CD4-positive, alpha-beta T cell treated with Interleukin-1 beta for 1 hour (primary cell): ENCODE measurements around the gene C12orf56.

Experiments
- DNase-seq, 2 donors: peaks; one replicate each; pipeline ENCODE4 v3.0.0-alpha.2; 2020 to 2022

The C12orf56 gene, protein sequence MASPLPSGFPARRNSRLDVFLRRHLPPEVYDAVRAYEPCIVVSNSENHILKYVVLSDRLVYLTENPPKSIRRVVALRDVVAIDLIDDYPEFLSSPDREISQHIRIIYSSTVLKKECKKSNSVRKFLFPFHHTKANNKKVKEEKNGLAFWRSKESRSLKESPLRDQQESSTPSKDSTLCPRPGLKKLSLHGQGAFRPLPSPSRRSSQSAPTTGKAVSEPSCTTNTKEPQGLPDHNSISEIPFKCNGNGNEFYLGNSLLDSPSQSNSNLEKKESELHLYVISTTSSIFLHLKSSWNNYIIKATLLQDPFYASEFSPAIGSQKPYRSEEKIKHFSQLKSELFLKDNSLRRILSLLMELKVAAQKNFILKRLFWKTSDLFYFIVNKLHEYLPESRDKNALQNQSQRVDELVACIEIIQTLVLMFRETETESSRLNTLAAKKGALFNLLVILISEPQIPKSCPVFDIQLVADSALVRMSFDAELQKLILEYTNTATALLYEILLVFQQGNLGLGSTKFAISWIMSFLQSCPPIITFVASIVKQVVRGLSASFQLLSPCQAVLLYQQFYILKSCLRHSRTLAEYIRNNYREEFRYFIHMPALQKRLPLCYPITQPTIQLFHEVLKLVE

DNA sequence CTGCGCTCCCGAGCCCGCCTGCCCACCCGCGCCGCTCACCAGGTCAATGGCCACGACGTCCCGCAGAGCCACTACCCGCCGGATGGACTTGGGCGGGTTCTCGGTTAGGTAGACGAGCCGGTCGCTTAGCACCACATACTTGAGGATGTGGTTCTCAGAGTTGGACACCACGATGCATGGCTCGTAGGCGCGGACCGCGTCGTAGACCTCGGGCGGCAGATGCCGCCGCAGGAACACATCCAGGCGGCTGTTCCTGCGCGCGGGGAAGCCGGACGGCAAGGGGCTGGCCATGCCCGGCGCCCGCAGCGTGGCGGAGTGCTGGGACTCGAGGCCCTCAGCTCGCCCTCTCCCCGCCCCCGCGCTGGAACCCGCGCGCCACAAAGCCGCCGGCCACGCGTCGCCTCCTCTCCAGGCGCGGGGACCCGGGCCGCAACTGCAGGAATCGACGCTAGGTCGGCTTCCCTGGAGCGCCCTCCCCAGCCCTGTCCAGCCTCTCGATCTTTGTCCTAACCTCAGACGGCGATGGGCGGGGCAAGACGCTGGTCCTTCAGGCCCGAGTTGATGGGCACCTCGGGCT lies at the start of gene C12orf56:
Gene C12orf56 (minus strand): TSS at position 484 of the 577 bp plus-strand sequence. CDS start 193 bp downstream, at position 291.
- DNase-seq: no peak

DNA sequence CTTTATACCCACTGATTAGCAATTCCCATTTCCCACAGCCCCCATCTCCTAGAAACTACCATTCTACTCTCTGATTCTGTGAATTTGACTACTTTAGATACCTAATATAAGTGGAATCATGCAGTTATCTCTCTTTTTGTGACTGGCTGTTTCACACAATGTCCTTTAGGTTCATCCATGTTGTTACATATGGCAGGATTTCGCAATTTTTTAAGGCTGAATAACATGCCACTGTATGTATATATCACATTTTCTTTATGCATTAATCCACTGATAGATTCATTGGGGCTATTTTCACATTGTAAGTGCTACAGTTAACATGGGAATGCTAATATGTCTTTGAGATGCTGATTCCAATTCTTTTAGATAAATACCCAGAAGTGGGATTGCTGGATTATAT lies 49.5 kb upstream of the C12orf56 start:
- DNase-seq: no peak

DNA sequence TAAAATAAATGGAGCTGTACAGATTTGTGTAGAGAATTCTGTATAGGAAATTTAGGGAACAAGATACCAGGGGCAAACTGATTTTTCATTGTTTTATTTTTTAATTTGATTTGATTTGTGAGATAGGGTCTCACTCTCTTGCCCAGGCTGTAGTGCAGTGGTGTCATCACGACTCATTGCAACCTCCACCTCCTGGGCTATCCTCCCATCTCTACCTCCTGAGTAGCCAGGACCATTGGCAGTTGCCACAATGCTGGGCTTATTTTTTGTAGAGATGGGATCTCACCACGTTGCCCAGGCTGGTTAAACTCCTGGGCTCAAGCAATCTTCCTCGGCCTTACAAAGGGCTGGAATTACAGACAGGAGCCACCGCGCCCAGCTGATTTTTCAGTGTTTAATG lies 43.4 kb upstream of the C12orf56 start:
- DNase-seq: no peak

DNA sequence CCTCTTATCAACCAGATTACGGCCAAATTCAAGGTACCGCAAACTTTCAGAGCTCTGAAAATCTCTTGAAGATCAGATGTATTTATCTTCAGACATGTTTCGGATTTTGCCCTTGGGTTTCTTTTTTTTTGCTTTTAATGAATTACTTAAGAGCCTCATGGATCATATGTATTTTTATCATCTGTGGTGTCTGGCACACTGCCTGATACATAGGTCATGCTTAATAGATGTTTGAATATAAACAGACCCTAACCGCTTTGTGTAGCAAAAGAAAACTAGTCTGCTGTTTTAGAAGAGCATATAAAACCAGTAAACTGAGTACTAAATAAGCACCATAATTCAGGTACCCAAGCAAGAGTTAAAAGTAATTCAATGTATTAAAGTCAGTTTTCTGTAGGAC lies 41.2 kb upstream of the C12orf56 start:
- no peak for DNase-seq

DNA sequence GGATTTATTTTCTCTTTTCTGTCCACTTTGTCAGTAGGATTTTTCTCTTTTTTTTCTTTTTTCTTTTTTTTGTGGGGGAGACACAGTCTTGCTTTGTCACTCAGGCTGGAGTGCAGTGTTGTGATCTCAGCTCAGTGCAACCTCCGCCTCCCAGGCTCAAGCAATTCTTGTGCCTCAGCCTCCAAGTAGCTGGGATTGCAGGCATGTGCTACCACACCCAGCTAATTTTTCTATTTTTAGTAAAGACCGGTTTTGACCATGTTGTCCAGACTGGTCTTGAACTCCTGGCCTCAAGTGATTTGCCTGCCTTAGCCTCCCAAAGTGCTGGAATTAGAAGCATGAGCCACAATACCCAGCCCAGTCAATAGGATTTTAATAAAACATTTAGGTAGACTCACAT lies 40.3 kb upstream of the C12orf56 start:
- DNase-seq: no peak

DNA sequence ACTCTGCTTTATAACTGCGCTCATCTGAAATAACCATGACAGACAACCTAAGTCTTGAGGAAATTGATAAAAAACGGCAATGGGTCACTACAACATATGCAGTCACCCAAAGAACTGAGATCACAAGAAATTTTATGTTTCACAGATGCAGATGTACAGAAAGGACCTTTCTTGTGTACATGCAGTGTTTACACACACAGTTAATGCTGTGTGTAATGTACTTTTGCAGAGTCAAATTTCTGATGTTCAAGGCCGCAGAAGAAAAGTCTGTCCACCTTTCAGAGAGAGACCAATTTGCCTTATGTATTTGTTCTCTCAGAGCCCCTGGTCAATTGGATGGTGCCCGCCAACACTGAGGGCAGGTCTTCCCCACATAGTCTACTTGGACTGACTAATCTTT lies 38.4 kb upstream of the C12orf56 start:
- no peak for DNase-seq

DNA sequence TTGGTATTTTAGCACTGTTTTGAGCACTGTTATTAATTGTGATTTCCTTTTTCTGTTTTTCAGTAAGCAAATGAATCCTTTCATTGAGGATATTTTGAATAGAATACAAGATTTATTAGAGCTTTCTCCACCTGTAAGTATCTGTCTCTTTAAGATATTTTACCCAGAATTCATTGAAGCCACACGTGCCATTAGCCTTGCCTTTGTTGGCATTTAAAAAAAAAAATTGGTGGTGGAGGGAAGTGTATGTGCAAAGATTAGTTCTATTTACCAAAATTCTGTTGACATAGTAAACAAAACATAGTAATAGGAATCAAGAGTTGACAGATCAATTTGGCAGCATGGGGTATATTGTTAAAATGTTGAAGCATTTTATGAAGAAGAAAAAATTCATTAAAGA lies 37.4 kb upstream of the C12orf56 start:
- DNase-seq: no peak

DNA sequence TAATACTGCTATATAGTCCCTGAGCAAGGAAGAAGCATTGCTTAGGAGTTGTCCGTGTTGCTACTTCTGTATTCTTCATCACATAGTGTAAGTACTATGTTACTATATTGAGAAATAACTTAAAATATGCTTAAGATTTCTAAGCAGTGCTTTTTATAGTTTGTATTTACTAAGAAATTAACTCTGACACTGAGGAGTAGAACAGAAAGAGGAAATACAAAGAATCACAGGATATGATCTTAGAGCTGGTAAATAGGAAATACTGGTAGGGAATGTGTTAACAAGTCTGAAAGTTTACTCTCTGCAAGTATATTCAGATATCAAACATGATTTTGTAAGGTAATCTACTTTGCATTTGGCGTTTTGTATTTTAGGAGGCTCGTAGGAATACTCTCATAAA lies 29.1 kb upstream of the C12orf56 start:
- no peak for DNase-seq

DNA sequence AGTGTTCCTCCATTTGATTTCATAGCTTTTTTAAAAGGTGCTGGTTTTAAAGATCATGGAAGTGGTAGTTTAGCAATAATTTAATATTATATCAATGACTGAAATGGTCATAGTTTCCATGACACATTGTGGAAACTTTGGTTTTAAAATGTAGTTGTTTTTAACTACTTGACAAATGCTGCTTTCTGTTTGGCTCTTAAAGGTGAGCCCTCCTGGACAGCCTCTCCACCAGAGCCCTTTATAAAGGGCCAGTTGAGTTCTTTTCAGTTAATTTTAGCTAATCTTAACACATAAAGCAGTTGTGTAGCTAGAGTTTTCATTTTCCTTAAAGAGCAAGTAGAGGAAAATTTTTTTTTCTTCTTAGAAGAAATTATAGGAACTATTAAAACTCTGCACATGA lies 27.7 kb upstream of the C12orf56 start:
- DNase-seq: no peak

DNA sequence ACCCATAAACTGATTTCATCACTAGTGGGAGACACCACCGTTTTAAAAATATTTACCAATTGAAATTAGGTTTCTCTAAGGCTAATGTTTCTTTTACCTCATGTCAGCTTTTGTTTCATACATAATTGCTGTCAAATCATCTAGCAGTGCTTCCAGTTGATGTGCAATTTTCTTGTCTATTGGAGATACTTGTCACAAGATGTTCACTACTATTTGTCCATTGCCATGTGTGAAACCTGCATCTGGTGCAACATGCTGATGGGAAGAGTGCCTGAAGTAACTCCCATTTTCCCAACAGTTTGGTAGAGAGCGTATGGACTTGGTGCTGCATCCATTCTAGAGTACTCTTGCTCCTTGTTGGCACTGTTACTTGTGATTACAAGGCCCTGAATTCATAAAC lies 23.3 kb upstream of the C12orf56 start:
- DNase-seq: no peak

DNA sequence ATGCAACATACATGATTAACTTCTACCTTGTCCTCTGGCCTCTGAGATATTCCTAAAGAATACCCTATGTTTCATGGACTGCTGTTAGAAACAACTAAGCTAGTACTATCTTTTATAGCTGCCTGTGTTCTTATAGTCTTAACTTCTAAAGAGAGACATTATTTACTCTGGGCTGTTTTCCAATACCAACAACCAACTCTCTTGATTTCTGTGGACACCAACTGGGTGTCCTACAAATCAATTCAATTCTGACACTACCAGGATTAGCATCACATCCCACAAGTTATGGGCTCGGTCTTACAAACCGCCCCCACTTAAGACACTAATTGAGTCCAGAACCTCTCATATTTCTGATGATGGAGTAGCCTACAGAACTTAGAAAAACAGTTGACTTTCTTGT lies 21.9 kb upstream of the C12orf56 start:
- no peak for DNase-seq

DNA sequence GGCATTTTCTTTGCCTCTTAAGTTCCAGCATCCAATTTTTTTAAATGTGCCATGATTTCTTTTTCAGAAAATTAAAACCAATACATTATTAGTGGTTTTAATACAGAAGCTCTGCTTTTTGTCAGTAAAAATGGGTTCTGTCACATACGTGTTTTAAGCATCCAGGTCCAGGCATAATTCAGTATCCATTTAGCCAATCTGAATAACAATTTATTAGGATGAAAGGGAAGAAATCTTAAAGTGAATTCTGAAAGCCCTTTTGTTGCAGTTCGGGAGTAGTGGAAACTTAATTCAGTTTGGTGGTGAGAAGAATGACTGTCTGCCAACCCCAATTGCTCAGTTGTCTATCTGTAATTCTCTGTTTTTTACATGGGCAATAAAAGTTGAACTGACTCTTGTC lies 20.9 kb upstream of the C12orf56 start:
- DNase-seq: no peak

DNA sequence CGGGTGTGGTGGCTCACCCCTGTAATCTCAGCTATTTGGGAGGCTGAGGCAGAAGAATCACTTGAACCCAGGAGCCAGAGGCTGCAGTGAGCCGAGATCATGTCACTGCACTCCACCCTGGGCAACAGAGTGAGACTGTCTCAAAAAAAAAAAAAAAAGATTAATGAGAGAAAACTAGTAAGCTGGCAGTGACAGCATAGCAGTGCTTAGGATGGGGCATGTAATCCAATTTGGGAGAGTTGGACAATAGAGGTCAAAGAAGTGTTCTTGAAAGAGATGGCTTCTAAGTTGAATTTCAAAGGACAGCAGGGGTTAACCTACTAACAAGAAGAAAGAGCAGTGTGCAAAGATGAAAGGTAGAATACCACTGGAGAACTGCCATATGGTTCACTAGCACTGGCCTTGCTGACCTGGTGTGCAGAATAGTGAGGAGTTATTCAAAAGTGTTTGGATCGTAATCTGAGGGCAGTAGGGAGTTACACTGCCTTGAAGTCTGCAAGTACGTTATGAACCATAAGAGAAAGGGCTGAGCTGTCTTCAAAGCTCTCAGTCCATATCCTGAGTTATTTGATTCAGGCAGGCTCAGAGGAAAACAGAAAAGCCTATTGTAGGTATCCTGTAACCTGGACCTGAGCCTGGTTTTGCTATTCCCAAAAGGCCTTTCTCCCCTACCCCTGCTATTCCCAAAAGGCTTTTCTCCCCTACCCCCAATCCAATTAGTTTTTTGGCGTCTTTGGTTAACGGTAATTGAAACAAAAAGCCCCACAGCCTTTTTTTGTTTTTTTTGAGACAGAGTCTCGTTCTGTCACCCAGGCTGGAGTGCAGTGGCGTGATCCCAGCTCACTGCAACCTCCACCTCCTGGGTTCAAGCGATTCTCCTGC lies 17.0 kb upstream of the C12orf56 start:
- DNase-seq: no peak

DNA sequence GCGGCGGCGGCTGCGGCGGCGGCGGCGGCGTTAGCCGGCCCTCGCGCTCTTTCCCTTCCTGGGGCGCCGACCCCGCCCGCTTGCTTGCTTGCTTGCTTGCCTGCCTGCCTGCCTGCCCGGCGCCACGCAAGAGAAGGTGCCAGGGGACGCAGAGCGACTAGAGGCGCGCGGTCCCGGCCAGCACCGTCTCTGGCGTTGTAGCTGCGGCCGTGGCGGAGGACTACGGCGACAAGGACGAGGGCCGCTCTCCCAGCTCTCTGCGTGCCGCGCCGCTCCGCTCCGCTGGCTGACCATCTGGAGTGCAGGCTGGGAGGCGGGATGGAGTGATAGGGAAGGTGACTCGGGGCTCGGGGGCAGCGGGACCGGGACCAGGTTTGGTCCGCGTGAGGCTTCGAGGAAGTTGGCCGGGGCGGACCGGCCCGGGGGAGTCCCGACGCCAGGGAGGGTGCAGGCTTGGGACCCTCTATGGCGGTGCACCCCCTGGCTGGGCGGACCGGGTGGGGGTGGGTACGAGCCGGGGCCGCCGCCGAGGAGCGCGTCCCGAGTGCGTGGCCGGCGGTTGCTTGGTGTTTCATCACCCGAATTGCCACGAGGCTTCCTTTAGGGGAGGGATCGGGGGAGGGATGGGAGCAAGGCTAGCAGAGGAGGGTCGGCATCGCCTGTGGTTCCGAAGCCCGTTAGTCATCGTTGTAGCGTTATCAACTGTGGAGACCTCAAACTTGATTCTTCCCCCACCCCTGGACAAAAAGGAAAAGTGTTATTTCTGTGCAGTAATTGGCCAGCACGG lies 14.1 kb upstream of the C12orf56 start:
- peak; percentile 29 to 36 for DNase-seq

DNA sequence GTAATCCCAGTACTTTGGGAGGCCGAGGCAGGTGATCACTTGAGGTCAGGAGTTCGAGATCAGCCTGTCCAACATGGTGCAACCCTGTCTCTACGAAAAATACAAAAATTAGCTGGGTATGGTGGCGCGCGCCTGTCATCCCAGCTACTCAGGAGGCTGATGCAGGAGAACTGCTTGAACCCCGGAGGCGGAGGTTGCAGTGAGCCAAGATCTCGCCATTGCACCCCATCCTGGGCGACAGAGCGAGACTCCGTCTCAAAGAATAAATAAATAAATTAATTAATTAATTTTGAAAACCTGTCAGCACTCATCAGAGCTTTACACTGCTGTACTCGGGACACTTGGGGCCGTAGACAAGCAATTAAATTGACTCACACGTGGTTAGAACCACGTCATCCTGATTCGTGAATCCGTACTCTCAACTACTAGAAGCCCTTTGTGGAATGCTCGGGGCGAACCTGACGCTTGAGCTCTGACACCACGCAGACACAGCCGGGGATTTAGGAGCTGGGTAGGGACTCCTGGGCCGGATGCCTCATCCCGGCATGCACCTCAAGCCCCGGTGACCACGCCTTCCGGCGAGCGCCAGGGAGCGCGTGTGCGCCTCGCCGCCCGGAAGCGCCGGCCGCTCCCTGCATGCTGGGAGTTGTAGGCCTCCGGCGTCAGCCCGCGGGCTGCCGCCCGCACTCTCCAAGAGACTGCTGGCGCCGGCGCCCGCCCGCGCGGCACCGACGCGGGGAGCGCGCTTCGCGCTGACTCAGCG lies 13.3 kb upstream of the C12orf56 start, which contains the start of gene XPOT:
Gene XPOT (plus strand): TSS at position 686 of the 763 bp plus-strand sequence. CDS start 5,644 bp downstream, outside the sequence.
- DNase-seq: peak; percentile 94 to 96

DNA sequence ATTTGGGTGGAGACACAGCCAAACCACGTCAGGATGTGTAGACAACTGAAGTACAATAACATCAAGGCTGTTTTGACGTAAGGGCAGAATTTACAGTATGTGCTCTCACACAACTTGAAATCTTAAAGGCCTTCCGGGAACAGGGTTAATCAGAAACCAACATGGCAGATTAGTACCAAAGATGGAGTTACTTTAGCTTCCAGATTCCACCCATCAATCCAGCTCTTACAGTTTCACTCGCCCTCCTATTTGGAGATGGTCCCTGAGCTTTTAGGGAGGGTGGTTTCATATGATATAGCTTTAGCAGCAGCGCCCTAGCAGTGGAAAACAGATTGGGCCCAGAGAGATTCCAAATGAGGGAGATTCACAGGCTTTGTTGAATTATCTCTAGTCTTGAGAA lies 11.6 kb upstream of the C12orf56 start:
- no peak for DNase-seq

DNA sequence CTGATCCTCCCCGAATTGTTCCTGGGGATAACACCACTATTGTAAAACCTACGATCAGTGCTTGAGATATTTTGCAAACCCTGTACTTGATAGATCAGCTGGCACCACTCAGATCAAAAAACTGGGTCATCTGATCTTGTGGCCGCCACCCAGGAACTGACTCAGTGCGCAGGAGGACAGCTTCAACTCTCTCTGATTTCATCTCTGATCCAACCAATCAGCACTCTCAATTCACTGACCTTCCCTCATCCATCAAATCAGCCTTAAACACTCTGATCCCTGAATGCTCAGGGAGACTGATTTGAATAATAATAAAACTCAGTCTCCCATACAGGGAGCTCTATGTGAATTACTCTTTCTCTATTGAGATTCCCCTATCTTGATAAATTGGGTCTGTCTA lies 9.5 kb upstream of the C12orf56 start:
- peak; percentile 19 to 56 for DNase-seq

DNA sequence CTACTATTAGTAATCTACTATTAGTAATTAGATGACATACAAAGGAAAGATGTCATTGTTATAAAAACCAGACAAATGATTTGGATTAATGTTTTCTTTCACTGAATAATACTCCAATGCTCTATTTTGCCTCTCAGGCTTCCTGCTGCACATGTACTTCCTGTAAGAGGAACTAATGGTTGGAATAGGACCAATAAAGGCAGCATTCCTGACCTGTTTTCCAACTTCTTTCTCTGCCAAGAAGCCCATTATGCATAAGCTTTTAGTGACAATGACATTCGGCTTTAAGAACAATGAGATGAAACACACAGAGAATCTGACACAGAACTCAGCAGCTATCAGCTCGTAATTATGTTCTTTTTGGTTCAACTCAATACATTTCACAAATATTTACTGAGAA lies 5.2 kb upstream of the C12orf56 start:
- no peak for DNase-seq

DNA sequence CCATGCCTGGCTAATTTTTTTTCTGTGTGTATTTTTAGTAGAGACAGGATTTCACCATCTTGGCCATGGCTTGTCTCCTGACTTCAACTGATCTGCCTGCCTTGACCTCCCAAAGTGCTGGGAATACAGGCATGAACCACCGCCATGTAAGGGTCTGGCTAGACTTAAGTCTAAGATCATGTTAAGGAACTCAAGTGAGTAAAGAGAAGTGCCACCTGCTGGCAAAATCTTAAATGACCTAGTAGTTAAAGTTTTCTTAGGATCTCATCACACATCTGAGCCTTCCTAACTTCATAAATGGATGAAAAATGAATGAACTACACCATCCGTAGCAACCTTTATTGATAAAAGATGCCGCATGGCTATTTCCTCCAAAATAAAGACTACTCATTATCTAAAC lies 1.7 kb upstream of the C12orf56 start:
- peak in 1 of 2 donors; percentile 40 for DNase-seq

DNA sequence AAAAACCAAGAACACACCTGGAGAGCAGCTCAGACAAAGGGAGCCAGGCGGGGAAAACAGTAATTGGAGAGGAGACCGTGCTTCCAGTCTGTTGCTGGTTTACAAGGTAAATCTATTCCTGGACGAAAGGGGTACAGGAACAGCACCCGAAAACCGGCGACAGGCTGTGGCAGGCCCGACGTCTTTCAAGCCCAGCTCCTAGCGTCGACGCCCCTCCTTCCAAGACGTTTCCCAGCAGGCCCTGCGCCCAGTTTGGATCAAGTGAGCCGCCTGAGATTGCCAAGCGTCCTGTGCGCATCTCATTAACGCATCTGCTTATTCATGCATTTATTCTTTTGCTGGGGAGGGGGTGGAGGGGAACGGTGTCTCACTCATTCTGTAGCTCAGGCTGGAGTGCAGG lies 1.4 kb downstream of the C12orf56 start:
- no peak for DNase-seq

DNA sequence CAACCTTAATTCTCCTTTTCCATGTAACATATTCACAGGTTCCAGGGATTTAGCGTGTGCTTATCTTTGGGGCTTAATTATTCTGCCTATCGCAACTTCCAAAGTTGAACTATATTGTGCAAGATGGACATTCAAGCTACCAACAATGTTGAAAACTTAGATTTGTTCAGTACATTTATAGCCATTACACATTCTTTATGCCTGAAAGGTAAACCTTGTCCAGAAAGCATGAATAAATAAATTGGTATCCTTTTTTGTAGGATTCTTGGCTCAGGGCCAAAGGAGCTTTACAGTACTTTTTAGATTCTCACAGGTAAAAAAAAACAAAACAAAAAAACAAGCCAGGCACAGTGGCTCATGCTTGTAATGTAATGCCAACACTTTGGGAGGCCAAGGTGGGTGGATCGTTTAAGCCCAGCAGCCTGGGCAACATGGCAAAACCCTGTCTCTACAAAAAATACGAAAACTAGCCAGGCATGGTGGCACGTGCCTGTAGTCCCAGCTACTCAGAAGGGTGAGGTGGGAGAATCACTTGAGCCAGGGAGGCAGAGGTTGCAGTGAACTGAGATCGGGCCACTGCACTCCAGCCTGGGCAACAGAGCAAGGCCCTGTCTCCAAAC lies 3.3 kb downstream of the C12orf56 start:
- DNase-seq: no peak
